Nucleus accumbens (tissue), 56 donors: Measurements from ENCODE around the gene GRK2.
"Not testable (repeated sequence)": the region's sequence is repeated elsewhere in the genome, so short reads cannot be mapped to it uniquely, and the experiment has no call there.

Source experiments
- DNase-seq, 56 donors: peaks; one replicate each; lab custom pipeline; 2025; lab: John Stamatoyannopoulos, UW

Gene GRK2

GRCh38 chr11:67266449-67267187, at the start of gene GRK2:
GRK2 (plus strand) TSS chr11:67266473; CDS start chr11:67266700, 227 bp downstream.
- DNase-seq: peak in 1 of 56 donors; percentile 8

DNA sequence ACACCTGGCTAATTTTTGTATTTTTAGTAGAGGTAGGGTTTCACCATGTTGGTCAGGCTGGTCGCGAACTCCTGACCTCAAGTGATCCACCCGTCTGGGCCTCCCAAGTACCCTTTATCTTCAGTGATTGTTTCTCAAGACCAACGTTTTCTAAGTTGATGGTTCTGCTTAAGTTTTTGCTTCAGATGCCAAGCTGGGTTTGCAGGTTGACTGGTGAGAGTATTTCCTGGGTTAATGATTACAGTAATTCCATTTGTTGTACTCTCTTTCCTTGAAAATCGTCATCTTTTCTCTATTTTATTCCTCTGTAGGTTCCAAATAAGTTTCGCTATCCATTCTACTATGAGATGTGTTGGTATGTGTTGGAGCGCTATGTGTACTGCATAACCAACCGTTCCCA, 38.5 kb upstream of the GRK2 start:
- no peak for DNase-seq

- DNase-seq: no peak
Observed at GRCh38 chr11:67230406-67230805, 35.9 kb upstream of the GRK2 start.

DNA sequence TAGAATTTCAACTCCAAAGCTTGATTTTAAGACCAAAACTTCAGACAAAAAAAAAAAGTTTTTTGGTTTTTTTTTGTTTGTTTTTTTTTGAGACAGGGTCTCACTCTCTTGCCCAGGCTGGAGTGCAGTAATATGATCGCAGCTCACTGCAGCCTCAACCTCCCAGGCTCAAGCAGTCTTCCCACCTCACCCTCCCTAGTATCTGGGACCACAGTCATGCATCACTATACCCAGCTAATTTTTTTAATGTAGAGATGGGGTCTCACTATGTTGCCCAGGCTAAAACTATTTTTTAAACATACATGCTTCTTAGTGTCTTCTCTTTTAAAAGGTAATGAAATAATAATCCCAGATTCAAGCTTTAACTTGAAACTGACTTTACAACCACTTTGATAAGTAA, 35.4 kb upstream of the GRK2 start:
- no peak for DNase-seq

GRCh38 chr11:67233584-67234190, 32.6 kb upstream of the GRK2 start:
- no peak for DNase-seq

- DNase-seq: not testable (repeated sequence)
Observed at GRCh38 chr11:67234571-67234970, 31.7 kb upstream of the GRK2 start.

GRCh38 chr11:67237574-67237973, 28.7 kb upstream of the GRK2 start:
- DNase-seq: no peak

DNA sequence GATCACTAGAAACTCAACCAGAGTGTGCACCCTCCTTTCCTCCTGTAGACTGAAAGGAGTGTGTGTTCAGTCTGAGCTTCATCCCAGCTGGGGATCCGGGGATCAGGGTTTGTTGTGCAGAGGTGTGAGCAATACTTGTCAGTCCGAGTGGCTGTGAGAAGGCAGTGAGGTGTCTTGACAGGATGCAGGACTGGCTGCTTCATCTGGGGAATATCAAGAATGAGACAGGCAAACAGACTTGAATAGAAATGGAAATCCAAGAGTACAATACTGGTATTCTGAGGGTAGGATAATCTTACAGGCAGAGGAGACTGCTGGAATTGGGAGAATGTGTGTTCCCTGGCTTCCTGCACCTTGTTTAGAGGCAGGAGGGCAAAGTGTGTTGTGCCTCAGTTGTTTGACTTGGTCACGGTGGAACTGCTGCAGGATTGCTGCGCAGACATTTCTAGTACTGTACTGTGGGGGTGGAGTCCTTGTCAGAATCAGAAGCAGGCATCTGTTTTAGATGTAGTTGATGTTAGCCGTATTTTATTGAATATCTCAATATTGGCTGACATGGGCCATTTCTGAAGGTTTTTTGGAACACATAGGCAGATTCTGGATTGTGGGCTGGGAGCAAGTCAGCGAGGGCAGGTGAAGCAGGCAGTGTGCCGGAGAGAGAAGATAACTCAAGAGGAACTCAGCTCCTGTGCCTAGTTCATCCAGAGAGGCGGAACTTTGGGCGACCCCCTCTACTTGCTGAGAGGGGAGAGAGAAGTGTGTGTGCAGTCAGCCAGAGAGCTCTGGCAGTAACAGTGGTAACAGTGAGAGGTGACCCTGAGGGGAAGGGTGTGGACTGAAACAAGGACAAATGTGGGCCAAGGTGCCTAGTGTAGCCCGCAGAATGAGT, 27.1 kb upstream of the GRK2 start:
- peak in 4 of 56 donors; percentile 5 to 43 (median 25) for DNase-seq

- peak; percentile 36 to 99 (median 95) for DNase-seq
Observed at GRCh38 chr11:67239783-67240575, 26.3 kb upstream of the GRK2 start.

- DNase-seq: peak in 31 of 56 donors; percentile 15 to 78 (median 50)
Observed at GRCh38 chr11:67240576-67241389, 25.5 kb upstream of the GRK2 start.

DNA sequence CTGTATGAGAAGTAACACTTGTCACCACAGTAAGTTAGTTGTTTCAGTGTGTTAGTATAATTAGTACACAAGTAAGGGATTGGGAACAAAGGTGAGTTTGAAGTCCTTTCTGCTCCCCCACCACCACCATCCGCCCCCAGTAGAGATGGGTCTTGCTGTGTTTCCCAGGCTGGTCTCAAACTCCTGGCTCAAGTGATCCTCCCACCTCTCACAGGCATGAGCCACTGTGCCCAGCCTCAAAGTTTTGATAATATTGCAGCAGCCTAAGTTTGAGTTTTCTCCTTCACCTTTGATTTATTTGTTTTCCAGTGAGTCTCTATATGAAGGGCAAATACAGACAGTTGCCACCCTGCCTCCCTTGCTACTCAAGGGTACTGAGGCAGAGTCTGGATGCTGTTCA, 23.7 kb upstream of the GRK2 start:
- no peak for DNase-seq

DNA sequence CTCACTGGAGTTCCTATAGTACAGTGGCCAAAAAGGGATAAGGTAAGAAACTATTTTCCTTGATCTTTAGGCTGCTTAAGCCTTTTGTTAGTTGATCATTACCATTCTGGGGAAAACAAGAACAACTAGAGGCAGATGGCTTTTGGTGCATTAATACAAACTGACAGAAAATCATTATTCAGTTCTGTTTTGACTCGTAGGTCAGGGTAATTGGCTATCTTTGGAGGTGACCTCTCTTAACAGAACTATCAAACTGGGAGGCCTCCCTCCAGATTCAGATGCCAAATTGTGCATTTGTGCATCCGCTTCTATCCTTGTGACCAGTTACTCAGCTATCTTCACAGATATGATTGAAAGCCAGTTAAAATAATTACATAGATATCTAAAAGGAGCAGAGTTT, 23.2 kb upstream of the GRK2 start:
- DNase-seq: no peak

DNA sequence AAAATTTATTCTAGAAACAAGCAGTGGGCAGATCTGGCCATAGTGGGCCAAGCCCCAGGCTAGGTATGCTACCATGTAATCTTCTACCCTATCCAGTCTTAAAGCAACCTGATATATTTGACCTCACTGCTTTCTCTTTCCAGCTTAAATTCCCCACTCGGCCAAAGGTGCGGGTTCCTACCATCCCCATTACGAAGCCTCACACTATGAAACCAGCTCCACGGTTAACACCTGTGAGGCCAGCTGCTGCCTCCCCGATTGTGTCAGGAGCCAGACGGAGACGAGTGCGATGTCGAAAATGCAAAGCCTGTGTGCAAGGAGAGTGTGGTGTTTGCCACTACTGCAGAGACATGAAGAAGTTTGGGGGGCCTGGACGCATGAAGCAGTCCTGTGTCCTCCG, 21.2 kb upstream of the GRK2 start:
- no peak for DNase-seq

DNA sequence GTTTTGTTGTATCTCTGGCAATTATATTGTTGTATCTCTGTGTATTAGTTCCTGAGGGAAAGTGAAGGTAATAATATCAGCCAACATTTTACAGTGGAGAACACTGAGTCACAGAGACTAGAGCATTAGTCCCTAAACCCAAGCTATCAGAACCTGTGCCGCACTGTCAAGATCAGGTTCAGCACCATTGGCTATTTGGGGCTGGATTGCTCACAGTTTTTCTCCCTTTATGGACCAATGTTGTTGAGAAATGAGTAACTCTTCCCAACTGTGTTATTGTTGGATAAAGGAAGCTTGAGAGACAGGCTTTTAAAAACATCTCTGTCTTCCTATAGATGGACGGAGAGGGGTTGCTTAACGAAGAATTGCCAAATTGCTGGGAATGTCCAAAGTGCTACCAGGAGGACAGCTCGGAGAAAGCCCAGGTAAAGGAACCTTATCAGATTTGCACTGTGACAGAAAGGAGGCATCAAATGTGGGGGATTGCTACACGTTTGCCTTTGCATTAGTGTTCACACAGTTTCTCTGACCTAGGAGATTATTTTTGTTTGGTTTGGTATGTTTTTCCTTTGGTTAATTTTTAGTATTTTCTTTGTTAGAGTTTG, 18.2 kb upstream of the GRK2 start:
- no peak for DNase-seq

DNA sequence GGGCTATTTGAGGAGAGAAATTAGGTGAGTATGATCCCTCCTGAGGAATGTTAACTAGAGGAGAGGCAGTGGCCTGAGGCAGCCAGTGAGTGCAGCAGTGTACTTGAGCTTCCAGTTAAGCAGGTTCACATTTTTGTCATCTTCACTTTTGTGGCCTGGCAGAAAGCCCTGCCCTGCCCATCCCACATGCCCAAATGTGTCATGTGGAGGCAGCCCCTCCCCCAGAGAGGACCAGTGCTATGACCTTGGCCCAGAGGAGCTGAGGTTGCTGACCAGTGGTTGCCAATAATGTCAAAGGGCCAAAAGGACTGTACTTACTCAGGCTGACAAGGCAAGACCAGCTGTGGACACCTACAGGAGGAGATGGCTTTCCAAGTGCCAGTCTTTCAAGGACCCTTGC, 17.6 kb upstream of the GRK2 start:
- no peak for DNase-seq

DNA sequence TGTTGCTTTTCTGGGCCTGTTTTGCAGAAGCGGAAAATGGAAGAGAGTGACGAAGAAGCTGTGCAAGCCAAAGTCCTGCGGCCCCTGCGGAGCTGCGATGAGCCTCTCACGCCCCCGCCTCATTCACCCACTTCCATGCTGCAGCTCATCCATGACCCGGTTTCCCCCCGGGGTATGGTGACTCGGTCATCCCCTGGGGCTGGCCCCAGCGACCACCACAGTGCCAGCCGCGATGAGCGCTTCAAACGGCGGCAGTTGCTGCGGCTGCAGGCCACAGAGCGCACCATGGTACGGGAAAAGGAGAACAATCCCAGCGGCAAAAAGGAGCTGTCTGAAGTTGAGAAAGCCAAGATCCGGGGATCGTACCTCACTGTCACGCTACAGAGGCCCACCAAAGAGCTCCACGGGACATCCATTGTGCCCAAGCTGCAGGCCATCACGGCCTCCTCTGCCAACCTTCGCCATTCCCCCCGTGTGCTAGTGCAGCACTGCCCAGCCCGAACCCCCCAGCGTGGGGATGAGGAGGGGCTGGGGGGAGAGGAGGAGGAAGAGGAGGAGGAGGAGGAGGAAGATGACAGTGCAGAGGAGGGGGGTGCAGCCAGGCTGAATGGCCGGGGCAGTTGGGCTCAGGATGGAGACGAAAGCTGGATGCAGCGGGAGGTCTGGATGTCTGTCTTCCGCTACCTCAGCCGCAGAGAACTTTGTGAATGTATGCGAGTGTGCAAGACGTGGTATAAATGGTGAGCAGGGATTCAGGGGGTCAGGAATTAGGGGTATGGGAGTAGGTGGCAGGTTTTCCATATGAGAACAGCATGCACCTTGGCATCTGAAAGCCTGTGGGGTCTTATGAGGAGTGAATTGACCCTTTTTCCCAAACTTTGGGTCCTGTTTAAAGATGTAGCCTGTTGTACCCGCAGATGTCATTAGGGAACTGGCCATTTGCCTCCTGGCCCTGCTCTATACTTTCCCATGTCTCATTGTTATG, 15.9 kb upstream of the GRK2 start:
- DNase-seq: no peak

- DNase-seq: no peak
Observed at GRCh38 chr11:67251841-67252240, 14.4 kb upstream of the GRK2 start.

GRCh38 chr11:67252831-67253239, 13.4 kb upstream of the GRK2 start:
- peak in 10 of 56 donors; percentile 16 to 44 (median 31) for DNase-seq
